Measurements from ENCODE around the gene SOX18. TPM values are rescaled to one million over a fixed set of nuclear protein-coding genes. Genes with fewer than 3 reads are reported as not detected.
A peak's percentile ranks its signal among the peaks of the same experiment; 100 is the strongest.

The SOX18 gene
- not detected in 2 replicates for total RNA-seq (2014; rRNA removed; shearing (Covaris generic); ENCODE audit: low replicate concordance)

- Histone ChIP-seq H3K36me3 (ENCODE audit: insufficient read depth, low read length) (no peaks in the 10 kb centered on the region), H3K9ac (ENCODE audit: low read length) (peak within 1 kb of the TSS; percentile 23; the same call in 1 of the 2 replicates), H3K4me2 (ENCODE audit: low read depth, low read length, poor library complexity, severe bottlenecking) (peak within 1 kb of the TSS; percentile 58), H3K9me3 (ENCODE audit: low read length) (no peaks in the 10 kb centered on the region), H3K27ac (ENCODE audit: low read length) (no peak within 1 kb of the TSS), H3K4me1 (ENCODE audit: low read length) (peaks cover 16% of the 10 kb centered on the region), H4K20me1 (ENCODE audit: insufficient read depth, low read depth, low read length) (no peaks in the 10 kb centered on the region; the same call in 1 of the 2 replicates), H2AFZ (ENCODE audit: low read length) (no peak within 1 kb of the TSS), H3K4me3 (ENCODE audit: low read length) (no peak within 1 kb of the TSS; the same call in 1 of the 2 replicates), H3K9me2 (replicated peaks; ENCODE audit: insufficient read depth, low read length) (no peaks in the 10 kb centered on the region), H3K79me2 (ENCODE audit: low read length) (no peaks in the 10 kb centered on the region), H3K27me3 (ENCODE audit: low read length) (no peaks in the 10 kb centered on the region)
- no peak for DNase-seq
Observed at GRCh38 chr20:64049060-64049877, at the start of gene SOX18. Gene SOX18, minus strand, starts transcription at chr20:64049639. Its CDS starts 123 bp downstream, at chr20:64049516.

GRCh38 chr20:64098471-64099013, 49.1 kb upstream of the SOX18 start:
- Histone ChIP-seq H3K4me1 (ENCODE audit: low read length) (peaks cover 40% of the 10 kb centered on the region), H3K27ac (ENCODE audit: low read length) (peak overlapping the region; percentile 88), H4K20me1 (ENCODE audit: insufficient read depth, low read depth, low read length) (peaks cover 8% of the 10 kb centered on the region; the same call in 1 of the 2 replicates), H3K9me3 (ENCODE audit: low read length) (no peaks in the 10 kb centered on the region), H3K4me3 (ENCODE audit: low read length) (no peak overlapping the region), H3K36me3 (ENCODE audit: insufficient read depth, low read length) (peaks cover 20% of the 10 kb centered on the region), H3K27me3 (ENCODE audit: low read length) (no peaks in the 10 kb centered on the region), H3K79me2 (ENCODE audit: low read length) (no peaks in the 10 kb centered on the region), H2AFZ (ENCODE audit: low read length) (no peak overlapping the region), H3K9me2 (replicated peaks; ENCODE audit: insufficient read depth, low read length) (no peaks in the 10 kb centered on the region), H3K4me2 (ENCODE audit: low read depth, low read length, poor library complexity, severe bottlenecking) (peak overlapping the region; percentile 48), H3K9ac (ENCODE audit: low read length) (no peak overlapping the region)
- no peak for DNase-seq

- H3K4me1 ChIP-seq (ENCODE audit: low read length), result peaks cover 47% of the 10 kb centered on the region
- H3K27me3 ChIP-seq (ENCODE audit: low read length), result no peaks in the 10 kb centered on the region
- H3K9me3 ChIP-seq (ENCODE audit: low read length), result no peaks in the 10 kb centered on the region
- no peak overlapping the region for H3K27ac ChIP-seq (ENCODE audit: low read length)
- no peak overlapping the region for H3K4me3 ChIP-seq (ENCODE audit: low read length)
- H3K36me3 ChIP-seq (ENCODE audit: insufficient read depth, low read length), result peaks cover 20% of the 10 kb centered on the region
- H3K9me2 ChIP-seq (replicated peaks; ENCODE audit: insufficient read depth, low read length), result no peaks in the 10 kb centered on the region
- no peak overlapping the region for H2AFZ ChIP-seq (ENCODE audit: low read length)
- no peak overlapping the region for H3K4me2 ChIP-seq (ENCODE audit: low read depth, low read length, poor library complexity, severe bottlenecking)
- peaks cover 6% of the 10 kb centered on the region; the same call in 1 of the 2 replicates for H4K20me1 ChIP-seq (ENCODE audit: insufficient read depth, low read depth, low read length)
- no peaks in the 10 kb centered on the region; the same call in 1 of the 2 replicates for H3K79me2 ChIP-seq (ENCODE audit: low read length)
- DNase-seq, result no peak
- no peak overlapping the region for H3K9ac ChIP-seq (ENCODE audit: low read length)
Observed at GRCh38 chr20:64096535-64096934, 47.1 kb upstream of the SOX18 start.

- Histone ChIP-seq H3K4me2 (ENCODE audit: low read depth, low read length, poor library complexity, severe bottlenecking) (no peak overlapping the region), H3K9me3 (ENCODE audit: low read length) (no peaks in the 10 kb centered on the region), H3K9ac (ENCODE audit: low read length) (no peak overlapping the region), H3K4me3 (ENCODE audit: low read length) (no peak overlapping the region), H2AFZ (ENCODE audit: low read length) (no peak overlapping the region), H3K79me2 (ENCODE audit: low read length) (no peaks in the 10 kb centered on the region; the same call in 1 of the 2 replicates), H3K9me2 (replicated peaks; ENCODE audit: insufficient read depth, low read length) (no peaks in the 10 kb centered on the region), H3K27ac (ENCODE audit: low read length) (no peak overlapping the region), H3K4me1 (ENCODE audit: low read length) (peaks cover 44% of the 10 kb centered on the region), H4K20me1 (ENCODE audit: insufficient read depth, low read depth, low read length) (0 out of 2 replicates have a peak, but pooled peaks cover under 1% of the 10 kb centered on the region), H3K36me3 (ENCODE audit: insufficient read depth, low read length) (peaks cover 20% of the 10 kb centered on the region), H3K27me3 (ENCODE audit: low read length) (no peaks in the 10 kb centered on the region)
- DNase-seq, result no peak
Observed at GRCh38 chr20:64095927-64096326, 46.5 kb upstream of the SOX18 start.

- peaks cover 20% of the 10 kb centered on the region for H3K36me3 ChIP-seq (ENCODE audit: insufficient read depth, low read length)
- no peak overlapping the region for H3K4me2 ChIP-seq (ENCODE audit: low read depth, low read length, poor library complexity, severe bottlenecking)
- H4K20me1 ChIP-seq (ENCODE audit: insufficient read depth, low read depth, low read length), result no peaks in the 10 kb centered on the region; the same call in 1 of the 2 replicates
- H3K9me2 ChIP-seq (replicated peaks; ENCODE audit: insufficient read depth, low read length), result no peaks in the 10 kb centered on the region
- no peak overlapping the region for H2AFZ ChIP-seq (ENCODE audit: low read length)
- DNase-seq, result no peak
- no peak overlapping the region for H3K27ac ChIP-seq (ENCODE audit: low read length)
- no peak overlapping the region for H3K4me3 ChIP-seq (ENCODE audit: low read length)
- peaks cover 40% of the 10 kb centered on the region for H3K4me1 ChIP-seq (ENCODE audit: low read length)
- no peak overlapping the region for H3K9ac ChIP-seq (ENCODE audit: low read length)
- no peaks in the 10 kb centered on the region for H3K27me3 ChIP-seq (ENCODE audit: low read length)
- H3K79me2 ChIP-seq (ENCODE audit: low read length), result no peaks in the 10 kb centered on the region; the same call in 1 of the 2 replicates
- H3K9me3 ChIP-seq (ENCODE audit: low read length), result no peaks in the 10 kb centered on the region
Observed at GRCh38 chr20:64095455-64095854, 46.0 kb upstream of the SOX18 start.

GRCh38 chr20:64093013-64093503, 43.6 kb upstream of the SOX18 start:
- H3K9ac ChIP-seq (ENCODE audit: low read length), result no peak overlapping the region
- H3K4me2 ChIP-seq (ENCODE audit: low read depth, low read length, poor library complexity, severe bottlenecking), result no peak overlapping the region
- H3K4me1 ChIP-seq (ENCODE audit: low read length), result peaks cover 27% of the 10 kb centered on the region
- no peaks in the 10 kb centered on the region for H3K27me3 ChIP-seq (ENCODE audit: low read length)
- peaks cover 1% of the 10 kb centered on the region; the same call in 1 of the 2 replicates for H3K79me2 ChIP-seq (ENCODE audit: low read length)
- peaks cover 24% of the 10 kb centered on the region; the same call in 1 of the 2 replicates for H4K20me1 ChIP-seq (ENCODE audit: insufficient read depth, low read depth, low read length)
- H3K9me3 ChIP-seq (ENCODE audit: low read length), result no peaks in the 10 kb centered on the region
- no peak for DNase-seq
- no peaks in the 10 kb centered on the region for H3K9me2 ChIP-seq (replicated peaks; ENCODE audit: insufficient read depth, low read length)
- H2AFZ ChIP-seq (ENCODE audit: low read length), result no peak overlapping the region
- no peak overlapping the region for H3K27ac ChIP-seq (ENCODE audit: low read length)
- no peak overlapping the region for H3K4me3 ChIP-seq (ENCODE audit: low read length)
- peaks cover 14% of the 10 kb centered on the region for H3K36me3 ChIP-seq (ENCODE audit: insufficient read depth, low read length)

- Histone ChIP-seq H3K4me2 (ENCODE audit: low read depth, low read length, poor library complexity, severe bottlenecking) (no peak overlapping the region), H3K9ac (ENCODE audit: low read length) (peak overlapping the region; percentile 29; the same call in 1 of the 2 replicates), H3K27ac (ENCODE audit: low read length) (0 out of 2 replicates have a peak overlapping the region, but pooled peaks have one; percentile 25), H3K9me2 (replicated peaks; ENCODE audit: insufficient read depth, low read length) (no peaks in the 10 kb centered on the region), H3K4me3 (ENCODE audit: low read length) (no peak overlapping the region), H2AFZ (ENCODE audit: low read length) (no peak overlapping the region), H3K36me3 (ENCODE audit: insufficient read depth, low read length) (peaks cover 14% of the 10 kb centered on the region), H3K27me3 (ENCODE audit: low read length) (no peaks in the 10 kb centered on the region), H4K20me1 (ENCODE audit: insufficient read depth, low read depth, low read length) (peaks cover 28% of the 10 kb centered on the region; the same call in 1 of the 2 replicates), H3K79me2 (ENCODE audit: low read length) (peaks cover 4% of the 10 kb centered on the region; the same call in 1 of the 2 replicates), H3K4me1 (ENCODE audit: low read length) (peaks cover 27% of the 10 kb centered on the region), H3K9me3 (ENCODE audit: low read length) (no peaks in the 10 kb centered on the region)
- DNase-seq, result no peak
Observed at GRCh38 chr20:64092258-64093012, 43.0 kb upstream of the SOX18 start.
